ENCODE data around the gene LDB3.

- no peak for TF ChIP-seq POLR2A (IDR thresholded peaks at IDR 0.05)
- TF ChIP-seq, protein P1, sequence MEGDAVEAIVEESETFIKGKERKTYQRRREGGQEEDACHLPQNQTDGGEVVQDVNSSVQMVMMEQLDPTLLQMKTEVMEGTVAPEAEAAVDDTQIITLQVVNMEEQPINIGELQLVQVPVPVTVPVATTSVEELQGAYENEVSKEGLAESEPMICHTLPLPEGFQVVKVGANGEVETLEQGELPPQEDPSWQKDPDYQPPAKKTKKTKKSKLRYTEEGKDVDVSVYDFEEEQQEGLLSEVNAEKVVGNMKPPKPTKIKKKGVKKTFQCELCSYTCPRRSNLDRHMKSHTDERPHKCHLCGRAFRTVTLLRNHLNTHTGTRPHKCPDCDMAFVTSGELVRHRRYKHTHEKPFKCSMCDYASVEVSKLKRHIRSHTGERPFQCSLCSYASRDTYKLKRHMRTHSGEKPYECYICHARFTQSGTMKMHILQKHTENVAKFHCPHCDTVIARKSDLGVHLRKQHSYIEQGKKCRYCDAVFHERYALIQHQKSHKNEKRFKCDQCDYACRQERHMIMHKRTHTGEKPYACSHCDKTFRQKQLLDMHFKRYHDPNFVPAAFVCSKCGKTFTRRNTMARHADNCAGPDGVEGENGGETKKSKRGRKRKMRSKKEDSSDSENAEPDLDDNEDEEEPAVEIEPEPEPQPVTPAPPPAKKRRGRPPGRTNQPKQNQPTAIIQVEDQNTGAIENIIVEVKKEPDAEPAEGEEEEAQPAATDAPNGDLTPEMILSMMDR (IDR thresholded peaks at IDR 0.05) = no peak
These were observed 18.7 kb downstream of the LDB3 start for GRCh38 chr10:86686972-86687371.

All from heart left ventricle (tissue), 13 donors.